Amniotic epithelial cell (primary cell): ENCODE measurements around the gene FKRP.
"Not testable (repeated sequence)": the region's sequence is repeated elsewhere in the genome, so short reads cannot be mapped to it uniquely, and the experiment has no call there.

Experiments used
- DNase-seq: peaks from one replicate; pipeline ENCODE4 v3.0.0-alpha.2; 2010; ENCODE audit warnings: low read depth

The FKRP gene

DNA sequence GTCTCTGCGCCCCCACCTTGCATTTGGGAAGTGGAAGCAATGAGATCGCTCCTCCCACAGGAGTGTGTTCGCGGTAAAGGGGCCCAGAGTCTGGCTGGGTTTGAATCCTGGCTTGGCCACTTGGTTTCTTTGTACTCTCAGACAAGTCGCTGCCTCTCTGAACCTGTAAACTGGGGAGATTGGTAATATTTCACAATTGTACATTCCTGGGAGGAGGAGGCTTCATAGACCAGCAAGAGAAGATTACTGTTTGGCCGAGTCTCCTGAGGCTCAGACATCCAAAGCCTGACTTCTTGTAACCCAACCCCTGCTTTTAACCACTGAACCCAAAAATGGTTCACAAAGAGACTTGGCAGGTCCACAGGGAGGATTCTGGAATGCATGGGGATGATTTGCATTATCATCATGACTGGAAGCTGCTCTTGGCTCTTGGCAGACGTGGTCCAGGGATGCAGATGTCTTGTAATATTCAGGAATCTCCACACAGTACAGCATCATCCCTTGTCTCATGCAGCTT lies 14.0 kb downstream of the FKRP start:
- peak; percentile 95 for DNase-seq

GRCh38 chr19:46760363-46760762 lies 14.5 kb downstream of the FKRP start:
- no peak for DNase-seq

DNA sequence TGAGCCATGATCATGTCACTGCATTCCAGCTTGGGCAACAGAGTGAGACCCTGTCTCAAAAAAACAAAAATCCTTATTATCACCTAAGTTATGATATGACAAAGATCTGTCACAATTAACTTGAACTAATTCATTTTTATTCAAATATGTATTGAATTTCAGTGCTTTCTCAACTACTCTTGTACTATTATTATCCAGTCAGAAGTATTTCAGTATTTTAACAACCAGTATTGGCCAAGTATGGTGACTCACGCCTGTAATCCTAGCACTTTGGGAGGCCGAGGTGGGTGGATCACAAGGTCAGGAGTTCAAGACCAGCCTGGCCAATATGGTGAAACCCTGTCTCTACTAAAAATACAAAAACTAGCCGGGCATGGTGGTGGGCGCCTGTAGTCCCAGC lies 15.0 kb downstream of the FKRP start:
- DNase-seq, result peak; percentile 55

DNA sequence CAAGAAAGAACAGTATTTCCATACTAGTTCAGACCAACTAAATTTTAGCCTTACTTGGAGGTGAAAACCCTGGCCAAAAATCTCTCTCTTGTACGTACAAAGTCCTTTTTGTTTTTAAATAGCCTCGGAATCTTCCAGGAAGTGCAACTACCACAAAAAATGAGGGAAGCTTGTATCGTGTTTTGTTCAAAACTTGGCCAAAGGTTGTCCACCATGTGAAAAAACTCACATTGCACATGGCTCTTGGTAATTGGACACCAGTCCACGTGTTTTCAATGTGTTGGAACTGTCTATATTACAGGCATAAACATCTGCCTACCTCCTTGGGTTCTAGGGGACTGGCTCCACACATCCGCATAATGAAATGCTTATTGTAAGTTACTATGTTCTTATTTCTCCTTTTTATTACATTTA lies 15.6 kb downstream of the FKRP start:
- DNase-seq, result no peak

- no peak for DNase-seq
These were observed 16.5 kb downstream of the FKRP start for GRCh38 chr19:46762245-46762890.

DNA sequence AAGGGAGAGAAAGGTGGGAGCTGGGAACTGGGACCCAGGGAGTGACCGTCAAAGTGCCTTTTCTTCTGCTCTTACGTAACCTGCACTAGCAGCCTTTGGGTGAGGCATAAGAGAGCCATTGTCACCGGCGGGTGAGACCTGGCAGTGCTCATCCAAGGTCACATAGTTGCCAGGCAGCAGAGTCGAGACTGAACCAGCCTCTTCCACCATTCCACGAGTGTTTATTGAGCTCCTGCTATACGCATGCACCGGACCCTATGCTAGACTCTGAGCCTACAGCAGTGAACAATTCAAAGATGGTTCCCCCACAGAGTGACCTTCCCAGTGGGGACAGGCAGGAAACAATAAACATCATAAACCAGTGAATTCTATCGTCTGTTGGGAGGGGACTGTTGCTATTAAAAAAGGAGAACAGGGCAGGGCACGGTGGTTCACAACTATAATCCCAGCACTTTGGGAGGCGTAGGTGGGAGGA lies 19.0 kb downstream of the FKRP start:
- DNase-seq, result no peak

DNA sequence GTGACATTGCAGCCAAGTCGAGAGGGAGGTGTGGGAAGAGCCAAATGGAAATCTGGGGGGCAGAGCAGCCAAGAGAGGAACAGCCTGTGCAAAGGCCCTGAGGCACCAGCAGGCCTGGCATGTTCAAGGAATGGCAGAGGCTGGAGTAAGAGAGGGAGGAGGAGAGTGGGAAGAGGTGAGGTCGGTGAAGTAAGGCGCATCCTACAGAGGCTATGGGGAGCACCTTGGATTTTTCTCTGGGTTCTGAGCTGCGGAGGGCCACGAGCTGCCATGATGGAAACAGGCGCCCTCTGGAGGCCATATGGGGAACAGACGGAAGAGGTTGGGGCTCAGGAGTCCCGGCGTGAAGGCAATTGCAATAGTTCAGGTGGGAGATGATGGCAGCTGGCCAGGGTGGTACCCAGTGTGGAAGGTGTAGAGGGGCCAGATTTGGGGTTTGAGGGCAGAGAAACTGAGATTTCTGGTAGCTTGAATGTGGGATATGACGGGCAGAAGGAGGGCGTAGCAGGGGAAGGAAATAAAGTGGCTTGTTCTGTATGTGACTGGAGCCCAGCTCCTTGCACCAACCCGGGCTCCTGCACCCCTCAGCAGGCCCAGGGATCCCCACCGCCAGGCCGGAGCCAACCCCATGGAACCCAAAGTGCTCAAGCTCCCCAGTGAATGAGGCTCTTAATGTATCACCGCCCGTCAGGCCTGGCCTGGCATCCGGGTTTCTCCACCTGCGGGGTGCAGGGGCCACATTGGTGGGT lies 20.9 kb downstream of the FKRP start:
- DNase-seq, result no peak

DNA sequence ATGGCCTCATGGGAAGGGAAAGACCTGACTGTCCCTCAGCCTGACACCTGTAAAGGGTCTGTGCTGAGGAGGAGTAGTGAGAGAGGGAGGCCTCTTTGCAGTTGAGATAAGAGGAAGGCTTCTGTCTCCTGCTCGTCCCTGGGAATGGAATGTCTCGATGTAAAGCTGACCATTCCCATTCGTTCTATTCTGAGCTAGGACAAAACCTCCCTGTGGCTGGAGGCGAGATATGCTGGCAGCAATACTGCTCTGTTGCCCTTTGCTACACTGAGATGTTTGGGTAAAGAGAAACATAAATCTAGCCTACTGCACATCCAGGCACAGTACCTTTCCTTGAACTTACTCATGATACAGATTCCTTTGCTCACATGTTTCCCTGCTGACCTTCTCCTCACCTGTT lies 22.9 kb downstream of the FKRP start:
- DNase-seq, result peak; percentile 84

- DNase-seq, result no peak
These were observed 26.5 kb downstream of the FKRP start for GRCh38 chr19:46772170-46773017.

GRCh38 chr19:46773018-46773399 lies 27.2 kb downstream of the FKRP start:
- no peak for DNase-seq

GRCh38 chr19:46775642-46776258 lies 29.9 kb downstream of the FKRP start:
- DNase-seq, result no peak

- DNase-seq, result no peak
These were observed 31.4 kb downstream of the FKRP start for GRCh38 chr19:46776927-46777911.

DNA sequence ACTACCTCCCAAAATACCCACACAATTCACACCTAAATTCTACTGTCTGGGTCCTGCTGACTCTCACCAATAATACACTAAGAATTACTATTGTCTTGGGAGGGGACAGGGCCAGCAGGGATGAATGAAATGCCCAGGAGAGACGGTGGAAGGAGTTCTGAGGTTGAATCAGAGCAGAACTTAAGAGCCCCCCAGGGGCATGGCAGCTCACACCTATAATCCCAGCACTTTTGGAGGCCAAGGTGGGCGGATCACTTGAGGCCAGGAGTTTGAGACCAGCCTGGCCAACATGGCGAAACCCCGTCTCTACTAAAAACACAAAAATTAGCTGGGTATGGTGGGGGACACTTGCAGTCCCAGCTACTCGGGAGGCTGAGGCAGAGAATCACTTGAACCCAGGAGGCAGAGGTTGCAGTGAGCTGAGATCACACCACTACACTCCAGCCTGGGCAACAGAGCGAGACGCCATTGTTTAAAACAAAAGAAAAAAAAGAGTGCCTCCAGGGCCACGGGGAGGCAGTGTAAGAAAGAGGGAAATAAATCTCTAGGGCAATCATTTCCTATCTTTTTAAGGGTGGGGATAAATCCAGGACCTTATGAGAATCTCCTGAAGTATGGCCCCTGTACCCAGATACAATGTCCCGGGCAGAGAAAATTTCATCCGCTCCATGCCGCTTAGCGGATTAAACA lies 32.2 kb downstream of the FKRP start:
- not testable (repeated sequence) for DNase-seq

- DNase-seq, result no peak
These were observed 36.6 kb downstream of the FKRP start for GRCh38 chr19:46782355-46783019.

DNA sequence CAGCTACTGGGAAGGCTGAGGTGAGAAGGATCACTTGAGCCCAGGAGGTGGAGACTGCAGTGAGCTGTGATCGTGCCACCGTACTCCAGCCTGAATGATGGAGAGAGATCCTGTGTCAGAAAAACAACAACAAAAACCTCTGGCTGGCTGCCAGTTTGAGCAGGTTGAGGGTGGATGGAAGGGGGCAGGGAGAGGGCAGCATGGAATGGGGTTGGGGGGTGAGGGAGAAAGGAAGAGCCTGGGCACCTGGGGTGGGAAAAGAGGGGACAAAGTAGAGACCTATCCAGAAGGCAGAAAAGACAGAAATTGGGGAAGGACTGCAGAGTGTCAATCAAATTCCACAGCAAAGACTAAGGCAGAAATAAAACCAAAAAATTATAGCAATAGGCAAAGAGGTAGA lies 37.8 kb downstream of the FKRP start:
- DNase-seq, result no peak

GRCh38 chr19:46784262-46785053 lies 38.6 kb downstream of the FKRP start:
- DNase-seq, result peak; percentile 94

- no peak for DNase-seq
These were observed 39.5 kb downstream of the FKRP start for GRCh38 chr19:46785054-46785979.

GRCh38 chr19:46785980-46786235 lies 40.1 kb downstream of the FKRP start:
- DNase-seq, result no peak
